ENCODE measurements around the gene SMYD3.
"Not testable (repeated sequence)": the region's sequence is repeated elsewhere in the genome, so short reads cannot be mapped to it uniquely, and the experiment has no call there.

Gene SMYD3

GRCh38 chr1:245823408-245824147 lies 683.5 kb downstream of the SMYD3 start:
- no peak for DNase-seq

GRCh38 chr1:245822996-245823395 lies 684.1 kb downstream of the SMYD3 start:
- peak; percentile 98 for DNase-seq

- not testable (repeated sequence) for DNase-seq
These were observed 688.7 kb downstream of the SMYD3 start for GRCh38 chr1:245818363-245818762.

GRCh38 chr1:245816496-245816895 lies 690.6 kb downstream of the SMYD3 start:
- DNase-seq = not testable (repeated sequence)

- DNase-seq = no peak
These were observed 692.4 kb downstream of the SMYD3 start for GRCh38 chr1:245814651-245815050.

GRCh38 chr1:245812278-245812677 lies 694.8 kb downstream of the SMYD3 start:
- no peak for DNase-seq

- no peak for DNase-seq
These were observed 696.2 kb downstream of the SMYD3 start for GRCh38 chr1:245810789-245811337.

GRCh38 chr1:245810181-245810769 lies 696.8 kb downstream of the SMYD3 start:
- DNase-seq = no peak

- no peak for DNase-seq
These were observed 697.7 kb downstream of the SMYD3 start for GRCh38 chr1:245809361-245809760.

GRCh38 chr1:245807954-245808719 lies 698.9 kb downstream of the SMYD3 start:
- no peak for DNase-seq

- no peak for DNase-seq
These were observed 699.8 kb downstream of the SMYD3 start for GRCh38 chr1:245807306-245807705.

GRCh38 chr1:245805532-245805931 lies 701.5 kb downstream of the SMYD3 start:
- no peak for DNase-seq

- DNase-seq = no peak
These were observed 702.4 kb downstream of the SMYD3 start for GRCh38 chr1:245804696-245805095.

- DNase-seq = no peak
These were observed 703.4 kb downstream of the SMYD3 start for GRCh38 chr1:245803666-245804037.

GRCh38 chr1:245802941-245803665 lies 704.0 kb downstream of the SMYD3 start:
- DNase-seq = no peak

- no peak for DNase-seq
These were observed 706.0 kb downstream of the SMYD3 start for GRCh38 chr1:245800901-245801605.

- DNase-seq = no peak
These were observed 708.7 kb downstream of the SMYD3 start for GRCh38 chr1:245798349-245798711.

- peak; percentile 59 for DNase-seq
These were observed 709.3 kb downstream of the SMYD3 start for GRCh38 chr1:245797592-245798348.

GRCh38 chr1:245791410-245792312 lies 715.4 kb downstream of the SMYD3 start:
- peak; percentile 43 for DNase-seq

- DNase-seq = peak; percentile 83
These were observed 716.6 kb downstream of the SMYD3 start for GRCh38 chr1:245790441-245790840.

Measured in fibroblast of skin of abdomen (primary cell).